ENCODE results near the gene SHCBP1L.

Gene SHCBP1L

DNA sequence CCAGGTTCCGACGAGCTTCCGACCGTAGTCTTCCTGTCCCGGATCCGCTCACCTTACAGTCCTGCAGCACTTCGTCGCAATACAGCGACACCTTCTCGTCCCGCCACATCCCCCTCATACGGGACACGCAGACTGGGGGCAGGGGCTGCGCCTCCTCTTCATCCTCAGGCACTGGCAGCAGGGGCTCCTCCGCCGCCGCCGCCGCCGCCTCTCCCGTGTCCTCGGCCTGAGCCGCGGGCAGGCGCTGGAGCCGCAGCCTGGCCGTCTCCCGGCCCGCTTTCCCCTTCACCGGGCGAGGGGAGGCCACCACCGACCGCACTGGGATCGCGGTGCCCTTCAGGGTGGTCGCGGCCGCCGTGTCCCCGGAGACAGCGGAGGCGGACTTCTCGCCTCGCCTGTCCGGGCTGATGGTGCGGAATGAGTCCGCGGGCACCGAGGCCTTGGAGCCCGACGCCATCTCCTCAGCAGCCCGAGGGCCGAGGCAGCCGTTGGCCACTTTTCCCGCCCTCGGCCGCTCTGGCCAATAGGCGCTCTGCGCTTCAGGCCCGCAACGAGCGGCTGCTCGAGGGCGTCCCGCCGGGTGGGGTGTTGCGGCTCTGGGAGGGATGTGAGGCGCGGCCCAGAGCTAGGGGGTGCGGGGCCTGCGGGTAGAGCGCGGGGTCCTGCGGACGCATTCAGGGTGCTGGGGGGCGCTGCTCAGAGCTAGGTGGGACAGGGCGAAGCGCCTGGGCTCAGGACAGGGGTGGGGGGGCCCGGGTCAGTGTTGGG lies at the start of gene SHCBP1L:
TSS of gene SHCBP1L (minus strand) at position 490 of the 768 bp plus-strand sequence. CDS start at position 457, 33 bp downstream.
- no peak for TF ChIP-seq GATA1 (IDR thresholded peaks at IDR 0.05; ENCODE audit: low read depth, low read length)
- no peak for TF ChIP-seq POLR2A (IDR thresholded peaks at IDR 0.05; ENCODE audit: low read length)
- peak; percentile 43 to 54 for DNase-seq

DNA sequence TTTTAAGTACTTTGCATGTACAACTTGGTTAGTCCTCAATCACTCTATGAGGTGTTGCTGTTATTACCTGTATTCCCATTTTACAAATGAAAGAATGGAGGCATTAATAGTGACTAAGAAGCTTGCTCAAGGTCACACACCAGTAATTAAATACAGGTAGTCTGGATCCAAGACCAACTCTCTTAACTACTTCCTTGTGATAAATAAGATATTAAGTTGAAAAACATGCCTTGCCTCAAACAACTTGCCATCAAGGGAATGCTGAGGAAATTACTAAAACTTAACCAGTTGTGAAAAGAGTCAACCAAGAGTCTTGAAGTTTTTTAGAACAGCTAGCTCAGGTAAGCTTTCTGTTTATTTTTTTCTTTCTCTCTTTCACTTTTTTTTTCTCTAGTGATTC lies 49.3 kb upstream of the SHCBP1L start:
- no peak for TF ChIP-seq POLR2A (IDR thresholded peaks at IDR 0.05; ENCODE audit: low read length)
- TF ChIP-seq GATA1 (IDR thresholded peaks at IDR 0.05; ENCODE audit: low read depth, low read length): no peak
- no peak for DNase-seq

DNA sequence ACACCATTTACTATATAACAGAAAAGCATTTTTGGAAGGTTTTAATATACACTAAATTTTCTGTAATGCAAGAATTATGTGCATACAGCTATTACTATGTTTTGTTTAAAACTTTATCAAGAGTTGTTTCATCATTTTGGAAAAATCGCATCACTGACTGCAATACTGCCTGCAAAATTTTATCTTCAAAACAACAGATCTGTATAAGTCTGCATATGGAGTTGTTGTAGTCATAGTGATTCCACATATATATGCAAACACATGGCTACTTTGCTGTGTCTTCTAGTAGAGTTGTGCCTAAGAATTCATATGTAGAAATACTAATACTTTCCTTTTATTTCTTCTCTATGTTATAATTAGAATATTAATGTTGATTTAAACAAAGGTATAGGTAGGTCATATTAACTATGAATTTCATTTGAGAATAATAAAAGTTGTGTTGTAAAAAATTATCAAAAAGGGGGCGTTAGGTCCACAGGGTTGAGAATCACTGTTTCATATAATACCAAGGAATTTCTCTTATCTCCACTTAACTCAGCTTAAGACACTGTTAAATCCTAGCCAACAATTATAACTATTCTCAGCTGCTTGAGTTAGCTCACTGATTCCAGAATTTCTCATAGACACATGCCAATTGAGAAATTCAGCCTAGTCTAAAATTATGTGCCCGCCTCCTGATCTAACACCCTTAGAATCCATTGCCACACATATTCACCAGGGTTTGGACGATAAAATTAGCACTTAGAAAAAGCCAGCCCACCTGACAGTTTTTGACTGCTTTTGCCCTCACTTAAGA lies 47.4 kb upstream of the SHCBP1L start:
- DNase-seq: no peak
- no peak for TF ChIP-seq GATA1 (IDR thresholded peaks at IDR 0.05; ENCODE audit: low read depth, low read length)
- no peak for TF ChIP-seq POLR2A (IDR thresholded peaks at IDR 0.05; ENCODE audit: low read length)

DNA sequence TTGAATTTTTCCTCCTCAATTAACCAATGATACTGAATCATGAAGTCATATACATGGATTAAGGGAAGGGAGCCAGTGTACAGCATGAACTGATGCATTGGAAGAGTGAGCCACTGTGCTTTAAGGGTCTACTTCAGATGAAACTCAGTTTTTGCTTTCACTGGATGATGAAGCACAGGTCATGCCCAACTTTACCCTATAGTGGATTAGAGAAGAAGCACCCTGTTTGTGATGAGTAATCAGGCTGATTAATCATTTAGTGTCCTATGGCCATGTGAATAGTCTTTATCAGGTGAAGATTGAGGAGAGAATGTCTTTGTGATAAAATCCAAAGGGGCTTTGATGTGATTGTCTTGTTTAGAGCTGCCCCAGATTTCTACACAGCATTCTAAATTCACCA lies 45.5 kb upstream of the SHCBP1L start:
- no peak for TF ChIP-seq POLR2A (IDR thresholded peaks at IDR 0.05; ENCODE audit: low read length)
- no peak for TF ChIP-seq GATA1 (IDR thresholded peaks at IDR 0.05; ENCODE audit: low read depth, low read length)
- DNase-seq: no peak

DNA sequence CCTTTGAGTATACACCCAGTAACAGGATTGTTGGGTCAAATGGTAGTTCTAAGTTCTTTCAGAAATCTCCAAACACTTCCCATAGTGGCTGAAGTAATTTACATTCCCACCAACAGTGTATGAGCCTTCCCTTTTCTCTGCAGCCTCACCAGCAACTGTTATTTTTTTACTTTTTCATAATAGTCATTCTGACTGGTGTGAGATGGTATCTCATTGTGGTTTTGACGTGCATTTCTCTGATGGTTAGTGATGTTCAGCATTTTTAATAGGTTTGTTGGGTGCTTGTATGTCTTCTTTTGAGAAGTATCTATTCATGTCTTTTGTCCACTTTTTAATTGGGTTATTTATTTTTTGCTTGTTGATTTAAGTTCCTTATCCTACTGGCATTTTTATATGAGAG lies 43.9 kb upstream of the SHCBP1L start:
- DNase-seq: no peak
- TF ChIP-seq POLR2A (IDR thresholded peaks at IDR 0.05; ENCODE audit: low read length): no peak
- no peak for TF ChIP-seq GATA1 (IDR thresholded peaks at IDR 0.05; ENCODE audit: low read depth, low read length)

DNA sequence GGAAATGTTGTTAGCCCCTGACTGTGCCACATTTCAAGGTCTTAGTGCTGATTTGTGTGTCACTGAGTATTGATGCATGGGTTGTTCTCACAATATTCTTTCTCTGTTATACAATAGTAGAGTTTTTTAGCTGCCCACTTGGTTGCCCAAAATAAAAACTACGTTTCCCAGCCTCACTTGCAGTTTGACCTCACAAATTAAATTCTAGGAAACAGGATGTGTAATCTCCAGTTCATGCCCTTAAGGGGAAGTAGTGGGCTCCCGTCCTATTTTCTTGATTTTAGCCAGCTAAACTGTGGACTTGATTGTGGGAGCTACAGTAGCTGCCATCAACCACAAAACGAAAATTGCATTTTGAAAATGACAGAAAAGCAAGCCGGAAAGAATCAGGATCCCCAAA lies 42.9 kb upstream of the SHCBP1L start:
- TF ChIP-seq GATA1 (IDR thresholded peaks at IDR 0.05; ENCODE audit: low read depth, low read length) (no peak), POLR2A (IDR thresholded peaks at IDR 0.05; ENCODE audit: low read length) (no peak)
- no peak for DNase-seq

DNA sequence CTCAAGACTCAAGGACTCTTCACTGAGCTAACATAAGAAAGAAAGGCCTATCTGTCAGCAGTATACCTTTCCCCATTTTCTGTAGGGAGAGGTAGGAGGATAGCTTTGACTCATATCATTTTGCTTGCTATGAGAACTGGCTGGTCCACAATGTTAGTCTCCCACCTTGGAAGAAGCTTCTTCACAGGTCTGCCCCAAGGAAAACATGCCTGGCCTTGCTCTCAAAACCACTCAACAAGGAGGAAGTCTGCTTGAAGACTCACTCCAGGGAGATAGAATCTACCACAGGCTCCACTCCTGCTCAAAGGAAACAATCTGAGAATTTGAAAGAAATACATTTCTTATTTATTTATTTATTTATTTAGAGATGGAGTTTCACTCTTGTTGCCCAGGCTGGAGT lies 40.8 kb upstream of the SHCBP1L start:
- no peak for TF ChIP-seq GATA1 (IDR thresholded peaks at IDR 0.05; ENCODE audit: low read depth, low read length)
- DNase-seq: no peak

DNA sequence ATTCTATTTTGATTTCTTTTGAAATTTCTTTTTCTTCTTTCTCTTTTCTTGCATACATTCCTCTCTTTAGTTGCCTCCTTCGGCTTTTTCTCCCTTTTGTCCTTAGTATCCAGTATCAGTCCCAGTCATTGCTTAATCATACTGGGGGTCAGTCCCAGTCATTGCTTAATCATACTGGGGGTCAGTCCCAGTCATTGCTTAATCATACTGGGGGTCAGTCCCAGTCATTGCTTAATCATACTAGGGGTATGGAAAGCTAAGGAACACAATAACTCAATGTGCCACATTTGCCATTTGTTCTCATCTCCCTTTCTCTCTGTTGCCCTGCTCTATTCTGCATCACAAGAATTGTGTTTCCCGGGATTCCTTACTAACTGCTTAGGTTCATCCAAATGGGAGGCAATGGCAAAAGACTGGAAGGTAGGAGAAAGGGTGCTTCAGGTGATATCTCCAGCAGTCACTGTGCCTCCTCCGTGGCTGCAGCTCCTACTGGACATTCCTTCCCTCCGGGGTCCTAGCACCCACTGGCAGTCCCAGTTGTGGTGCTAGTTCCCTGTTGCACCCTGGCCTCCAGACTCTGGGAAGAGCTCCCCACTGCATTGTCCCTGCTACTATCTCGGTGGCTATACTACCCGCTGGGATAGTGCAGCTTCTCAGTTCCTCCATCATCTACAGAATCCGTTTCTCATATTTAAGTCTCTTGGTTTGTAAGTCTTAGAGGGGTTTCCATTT lies 37.6 kb upstream of the SHCBP1L start:
- TF ChIP-seq GATA1 (IDR thresholded peaks at IDR 0.05; ENCODE audit: low read depth, low read length): no peak
- no peak for TF ChIP-seq POLR2A (IDR thresholded peaks at IDR 0.05; ENCODE audit: low read length)
- DNase-seq: no peak

DNA sequence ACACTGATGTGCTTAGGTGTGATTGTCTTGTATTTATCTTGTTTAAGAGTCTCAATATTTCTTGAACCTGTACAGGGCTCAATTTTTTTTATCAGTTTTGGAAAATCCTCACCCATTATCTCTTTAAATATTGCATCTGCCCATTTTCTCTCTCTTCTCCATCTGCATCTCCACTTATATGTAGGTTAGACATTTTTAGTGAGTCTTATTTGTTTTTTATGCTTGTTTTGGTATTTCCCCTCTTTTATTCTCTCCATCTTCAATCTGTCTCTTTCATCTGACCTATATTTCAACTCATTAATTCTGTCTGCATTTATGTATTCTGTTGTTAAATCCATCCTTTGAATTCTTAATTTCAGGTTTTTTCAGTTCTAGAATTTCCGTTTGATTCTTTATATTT lies 32.9 kb upstream of the SHCBP1L start:
- TF ChIP-seq GATA1 (IDR thresholded peaks at IDR 0.05; ENCODE audit: low read depth, low read length) (no peak), POLR2A (IDR thresholded peaks at IDR 0.05; ENCODE audit: low read length) (no peak)
- no peak for DNase-seq

DNA sequence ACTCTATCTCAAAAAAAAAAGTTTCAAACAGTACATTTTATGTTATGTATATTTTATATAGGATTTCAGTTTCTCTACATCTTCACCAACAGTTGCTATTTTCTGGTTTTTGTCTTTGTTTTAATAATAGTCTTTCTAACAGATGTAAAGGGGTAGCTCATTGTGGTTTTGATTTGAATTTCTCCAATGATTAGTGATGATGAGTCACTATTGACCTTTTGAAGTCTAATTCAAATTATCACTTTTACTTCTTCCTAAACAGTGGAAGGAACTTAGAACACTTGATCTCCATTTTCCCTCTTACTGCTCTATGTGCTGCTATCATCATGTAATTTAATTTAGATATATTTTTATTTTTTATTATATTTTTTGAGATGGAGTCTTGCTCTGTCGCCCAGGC lies 31.7 kb upstream of the SHCBP1L start:
- TF ChIP-seq POLR2A (IDR thresholded peaks at IDR 0.05; ENCODE audit: low read length) (no peak), GATA1 (IDR thresholded peaks at IDR 0.05; ENCODE audit: low read depth, low read length) (no peak)
- no peak for DNase-seq

DNA sequence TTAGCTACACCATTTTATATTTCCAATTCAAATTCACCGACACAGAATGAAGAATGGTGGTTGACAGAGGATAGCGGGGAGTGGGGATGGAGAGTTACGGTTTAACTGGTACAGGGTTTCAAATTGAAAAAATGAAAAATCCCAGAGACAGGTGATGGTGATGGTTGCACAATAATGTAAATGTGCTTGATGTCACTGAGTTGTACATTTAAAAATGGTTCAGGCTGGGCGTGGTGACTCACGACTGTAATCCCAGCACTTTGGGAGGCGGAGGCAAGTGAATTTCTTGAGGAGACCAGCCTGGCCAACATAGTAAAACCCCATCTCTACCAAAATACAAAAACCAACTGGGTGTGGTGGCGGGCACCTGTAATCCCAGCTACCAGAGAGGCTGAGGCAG lies 31.2 kb upstream of the SHCBP1L start:
- no peak for DNase-seq

DNA sequence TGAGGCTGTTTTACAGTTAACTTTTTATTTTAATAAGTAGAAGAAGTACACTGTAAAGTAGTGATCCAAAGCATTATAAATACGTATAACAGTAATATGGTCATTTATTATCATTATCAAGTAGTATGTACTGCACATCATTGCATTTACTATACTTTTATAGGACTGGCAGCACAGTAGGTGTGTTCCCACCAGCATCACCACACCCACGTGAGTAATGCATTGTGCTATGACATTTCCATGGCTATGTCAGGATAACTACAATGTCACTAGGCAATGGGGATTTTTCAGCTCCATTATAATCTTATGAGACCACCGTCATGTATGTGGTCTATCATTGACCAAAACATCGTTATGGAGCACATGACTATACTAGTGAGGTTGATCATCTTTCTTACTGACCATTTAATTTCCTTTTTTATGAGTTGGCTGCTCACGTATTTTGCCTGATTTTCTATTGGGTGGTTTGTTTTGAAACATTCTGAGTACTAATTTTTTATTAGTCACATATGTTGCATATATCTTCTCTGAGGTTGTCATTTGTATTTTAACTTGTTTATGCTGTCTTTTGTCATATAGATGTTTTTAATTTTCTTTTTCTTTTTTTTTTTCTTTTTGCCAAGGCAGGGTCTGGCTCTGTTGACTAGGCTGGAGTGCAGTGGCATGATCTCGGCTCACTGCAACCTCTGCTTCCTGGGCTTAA lies 25.3 kb upstream of the SHCBP1L start:
- TF ChIP-seq GATA1 (IDR thresholded peaks at IDR 0.05; ENCODE audit: low read depth, low read length) (no peak), POLR2A (IDR thresholded peaks at IDR 0.05; ENCODE audit: low read length) (no peak)
- peak in 1 of 2 experiments; percentile 29 for DNase-seq

More for the DNA sequence above, 31.2 kb upstream of the SHCBP1L start:
- no peak for TF ChIP-seq GATA1 (IDR thresholded peaks at IDR 0.05; ENCODE audit: low read depth, low read length)
- no peak for TF ChIP-seq POLR2A (IDR thresholded peaks at IDR 0.05; ENCODE audit: low read length)

DNA sequence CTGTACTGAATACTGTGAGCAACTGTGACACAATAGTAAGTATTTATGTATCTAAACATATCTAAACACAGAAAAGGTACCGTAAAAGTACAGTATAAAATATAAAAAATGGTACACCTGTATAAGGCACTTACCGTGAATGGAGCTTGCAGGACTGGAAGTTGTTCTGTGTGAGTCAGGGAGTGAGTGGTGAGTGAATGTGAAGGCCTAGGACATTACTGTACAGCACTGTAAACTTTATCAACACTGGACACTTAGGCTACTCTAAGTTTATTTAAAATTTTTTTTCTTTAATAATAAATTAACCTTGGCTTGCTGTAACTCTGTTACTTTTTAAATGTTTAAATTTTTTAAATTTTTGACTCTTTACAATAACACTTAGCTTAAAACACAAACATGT lies 24.5 kb upstream of the SHCBP1L start:
- no peak for DNase-seq

More for the DNA sequence above, 24.5 kb upstream of the SHCBP1L start:
- no peak for TF ChIP-seq GATA1 (IDR thresholded peaks at IDR 0.05; ENCODE audit: low read depth, low read length)
- no peak for TF ChIP-seq POLR2A (IDR thresholded peaks at IDR 0.05; ENCODE audit: low read length)
